Activated T-cell treated with anti-CD3 and anti-CD28 coated beads for 24 hours (primary cell): ENCODE measurements around the gene GRIA4.

Experiments
- DNase-seq: peaks from one replicate; pipeline ENCODE4 v3.0.0-alpha.2; 2020; ENCODE audit warnings: low read depth

Gene GRIA4

GRCh38 chr11:105923252-105923651, 313.4 kb downstream of the GRIA4 start:
- DNase-seq, result no peak

DNA sequence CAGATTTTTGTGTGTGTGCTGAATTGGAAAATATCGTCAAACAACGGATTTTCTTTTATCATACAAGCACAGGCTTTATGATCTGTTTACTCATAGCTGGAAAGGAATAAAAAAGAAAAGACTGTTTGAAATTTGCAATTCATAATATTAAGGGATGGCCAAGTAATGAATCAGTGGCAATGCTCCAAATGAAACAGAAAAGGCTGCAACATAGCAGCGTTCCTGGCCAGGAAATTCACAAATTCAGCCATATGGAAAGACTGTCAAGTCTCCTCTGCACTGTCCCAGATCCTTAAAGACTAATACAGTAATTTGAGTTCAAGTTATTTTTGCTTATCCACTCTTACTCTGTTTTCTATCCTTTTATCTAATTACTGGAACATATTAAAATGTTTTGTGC, 313.9 kb downstream of the GRIA4 start:
- no peak for DNase-seq

DNA sequence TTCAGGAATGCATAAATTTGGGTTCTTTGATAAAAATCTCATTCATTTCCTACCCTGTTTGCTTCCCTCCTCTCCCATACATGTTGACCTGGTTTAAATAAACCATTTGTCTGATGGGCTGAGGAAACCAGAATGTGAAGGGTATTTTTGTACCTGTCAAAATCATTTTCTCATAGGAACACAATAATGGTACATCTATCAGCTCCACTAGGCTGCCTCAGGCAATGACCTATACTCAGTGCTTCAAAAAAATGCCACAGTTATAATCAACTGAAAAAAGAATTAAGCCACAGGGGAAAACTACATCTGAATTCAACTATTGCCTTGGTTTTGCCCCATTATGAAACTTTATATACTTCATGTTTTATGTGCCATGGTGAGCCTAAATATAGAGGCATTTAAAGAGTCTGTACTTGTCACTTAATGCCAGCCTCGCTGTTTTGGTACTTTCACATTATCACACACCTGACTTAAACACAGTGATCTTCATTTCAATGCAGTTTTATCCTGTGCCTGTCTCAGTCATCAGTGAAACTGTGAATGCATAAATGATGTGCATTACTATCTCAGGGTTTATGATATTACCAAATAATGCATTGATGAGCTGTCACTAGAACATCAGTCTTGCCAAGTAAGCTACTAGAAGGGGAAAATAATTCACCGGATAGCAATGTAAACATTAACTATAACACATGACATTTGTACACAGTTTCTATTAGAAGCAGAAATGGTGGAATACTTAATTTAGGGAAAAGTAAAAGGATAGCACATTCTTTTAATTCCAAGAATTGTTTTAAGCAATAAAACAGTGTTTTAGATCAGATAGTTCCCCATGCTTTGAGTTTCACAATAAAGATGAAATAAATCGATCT, 319.4 kb downstream of the GRIA4 start:
- DNase-seq, result no peak

- no peak for DNase-seq
Observed at GRCh38 chr11:105933695-105934094, 323.8 kb downstream of the GRIA4 start.

- no peak for DNase-seq
Observed at GRCh38 chr11:105935791-105936190, 325.9 kb downstream of the GRIA4 start.

DNA sequence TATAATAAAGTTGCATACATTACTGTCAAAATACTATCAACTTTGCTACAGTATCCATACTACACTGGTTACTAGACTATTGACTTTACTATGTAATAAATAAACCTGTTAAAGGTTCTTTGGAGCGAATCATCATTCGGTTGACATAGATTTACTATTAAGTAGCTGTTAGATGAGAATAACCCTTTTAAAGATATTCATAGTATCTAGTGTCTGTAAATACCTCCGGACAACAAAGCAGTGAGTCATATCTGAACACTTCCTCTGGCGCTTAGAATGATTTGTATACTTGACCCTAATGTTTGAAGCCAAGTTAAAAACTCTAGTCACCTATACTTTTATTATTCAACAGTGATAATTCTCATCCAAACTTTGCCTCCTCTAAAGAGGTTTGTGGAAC, 327.5 kb downstream of the GRIA4 start:
- DNase-seq, result no peak

GRCh38 chr11:105937738-105938137, 327.9 kb downstream of the GRIA4 start:
- no peak for DNase-seq

DNA sequence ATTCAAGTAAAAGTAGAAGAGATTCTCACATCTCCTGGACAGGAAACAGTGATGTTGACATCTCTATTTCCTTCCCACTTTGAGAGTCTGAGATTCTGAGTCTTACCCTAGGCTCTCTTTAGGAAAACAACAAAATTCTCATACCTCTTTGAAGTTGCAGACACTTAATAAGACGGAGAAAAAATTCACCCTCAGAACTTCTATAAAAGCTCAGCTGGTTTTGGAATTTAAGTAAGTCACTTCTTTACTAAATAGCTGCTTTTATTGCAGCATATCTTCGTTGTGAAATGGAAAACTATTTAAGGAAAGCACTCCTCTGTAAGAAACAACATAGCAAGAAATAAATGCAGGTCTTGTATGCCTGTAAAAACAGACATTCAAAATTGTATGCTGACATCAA, 333.0 kb downstream of the GRIA4 start:
- no peak for DNase-seq

DNA sequence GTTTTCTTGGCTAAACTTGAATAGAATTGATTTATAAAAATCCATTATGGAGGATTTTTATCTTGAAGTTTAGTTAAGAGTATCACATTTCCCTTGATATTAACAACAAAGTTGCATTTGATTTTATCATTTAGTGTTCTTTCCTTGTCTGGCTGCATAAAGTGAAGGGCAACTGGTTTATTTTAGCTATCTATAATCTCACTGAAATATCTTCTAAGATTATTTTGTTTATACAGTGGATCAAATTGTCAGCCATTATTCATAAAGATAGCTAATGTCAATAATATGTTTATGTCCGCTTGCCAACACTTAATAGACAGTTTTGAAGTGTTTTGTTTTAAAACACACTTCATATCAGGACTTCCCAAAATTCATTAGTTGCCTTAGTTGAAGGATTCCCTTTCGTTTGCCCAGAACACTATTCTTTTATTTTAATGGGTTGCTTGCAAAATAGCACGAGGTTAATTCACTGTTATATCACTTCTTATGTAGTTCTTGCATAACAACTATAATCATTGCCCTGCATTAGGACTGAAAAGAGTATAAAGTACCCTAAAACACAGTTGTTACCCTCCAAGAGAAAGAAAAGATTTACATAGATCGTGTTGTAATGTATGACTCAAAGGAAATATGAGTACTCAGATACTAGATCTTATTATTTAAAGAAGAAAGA, 339.2 kb downstream of the GRIA4 start:
- DNase-seq, result no peak

- DNase-seq, result no peak
Observed at GRCh38 chr11:105953886-105954285, 344.0 kb downstream of the GRIA4 start.

DNA sequence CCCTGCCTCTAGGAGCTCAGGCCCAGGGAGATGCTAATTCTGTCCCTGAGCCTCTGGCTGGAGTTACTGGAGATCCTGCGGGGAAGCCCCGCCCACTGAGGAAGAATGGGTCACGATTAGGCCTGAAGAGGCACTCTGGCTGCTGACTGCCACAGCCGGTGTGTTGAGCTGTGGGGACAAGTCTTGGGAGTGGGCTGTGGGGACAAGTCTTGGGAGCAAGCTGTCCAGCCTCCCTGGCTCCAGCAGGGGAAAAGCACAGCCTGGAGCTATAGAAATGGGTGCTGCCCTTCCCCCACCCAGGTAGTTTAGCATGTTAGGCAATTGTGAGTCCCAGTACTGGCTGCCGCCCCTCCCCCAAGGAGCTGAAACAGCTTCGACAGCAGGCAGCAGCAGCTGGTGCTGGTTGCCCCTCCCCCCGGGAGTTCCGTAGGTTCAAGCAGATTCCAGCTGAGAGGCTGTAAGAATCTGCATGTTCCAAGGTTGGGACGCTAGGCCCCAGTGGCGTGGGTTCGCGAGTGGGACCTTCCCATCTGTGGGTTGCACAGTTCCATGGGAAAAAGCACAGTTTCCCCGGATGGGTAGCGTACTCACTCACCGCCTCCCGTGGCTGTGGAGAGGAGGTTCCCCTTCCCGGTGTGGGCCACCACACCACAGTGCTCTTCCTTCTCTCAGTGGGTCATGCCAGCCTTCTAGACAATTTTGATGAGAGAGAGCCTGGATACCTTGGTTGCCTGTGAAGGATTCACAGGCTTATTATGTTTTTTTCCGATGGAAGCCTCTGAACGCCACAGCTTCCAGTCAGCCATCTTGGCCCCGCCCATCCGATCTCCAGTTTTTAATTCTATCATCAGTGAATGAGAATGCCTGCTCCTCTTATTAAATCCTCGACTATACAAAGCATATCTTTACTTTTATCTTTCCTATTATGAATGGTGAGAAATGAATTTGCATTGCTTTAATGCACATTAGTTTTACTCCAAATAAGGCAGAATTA, 350.7 kb downstream of the GRIA4 start:
- DNase-seq, result no peak

- no peak for DNase-seq
Observed at GRCh38 chr11:105968021-105968697, 358.3 kb downstream of the GRIA4 start.

GRCh38 chr11:105969756-105970155, 359.9 kb downstream of the GRIA4 start:
- DNase-seq, result no peak

GRCh38 chr11:105975128-105975527, 365.3 kb downstream of the GRIA4 start:
- no peak for DNase-seq

DNA sequence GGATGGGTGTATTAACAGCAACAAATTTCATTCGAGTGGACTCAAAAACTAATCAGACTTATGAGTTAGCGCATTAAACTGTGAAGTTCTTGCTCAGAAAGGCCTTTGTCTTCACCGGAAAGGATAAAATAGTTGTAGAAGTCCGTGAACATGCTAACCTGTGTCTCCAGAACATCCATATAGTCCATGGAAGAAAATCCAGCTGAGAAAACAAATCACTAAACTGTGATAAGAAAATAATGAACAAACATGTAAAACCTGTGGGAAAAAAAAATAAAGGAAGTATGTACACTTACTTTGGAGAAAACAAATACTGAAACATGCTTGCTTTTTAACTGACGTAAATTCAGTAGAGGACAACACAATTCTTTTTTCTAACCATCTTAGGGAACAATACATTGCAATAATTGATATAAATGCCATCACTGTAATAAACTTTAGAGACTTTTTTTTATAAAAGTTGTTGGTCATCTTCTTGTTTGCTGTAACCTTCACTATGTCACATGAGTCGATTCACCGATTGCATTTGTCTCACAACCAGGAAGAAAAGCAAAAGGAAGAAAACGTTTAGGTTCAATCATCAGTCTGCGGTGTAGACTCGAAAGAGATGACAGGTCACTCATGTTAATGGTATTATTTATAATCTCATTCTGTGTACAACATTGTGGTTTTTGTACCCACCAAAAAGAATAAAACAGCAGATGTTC, 370.3 kb downstream of the GRIA4 start:
- DNase-seq, result no peak

- DNase-seq, result no peak
Observed at GRCh38 chr11:105986554-105986953, 376.7 kb downstream of the GRIA4 start.

DNA sequence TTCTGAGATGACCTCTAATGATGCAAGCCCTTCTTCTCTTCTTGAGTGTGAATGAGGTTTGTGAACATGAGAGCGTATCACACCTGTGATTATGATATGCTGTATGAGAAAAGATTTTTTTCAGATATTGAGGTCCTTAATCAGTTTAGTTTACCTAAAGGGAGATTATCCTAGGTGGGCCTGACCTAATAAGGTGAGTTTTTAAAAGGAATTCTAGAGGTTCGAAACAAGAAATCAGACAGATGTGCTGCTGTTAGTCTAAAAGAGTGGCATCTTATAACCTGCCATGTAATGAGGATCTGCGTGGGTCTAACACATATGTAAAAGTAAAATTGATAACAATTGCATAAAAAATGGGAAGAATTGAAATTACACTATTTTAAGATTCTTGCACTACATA, 378.3 kb downstream of the GRIA4 start:
- DNase-seq, result no peak

- no peak for DNase-seq
Observed at GRCh38 chr11:105989124-105989523, 379.3 kb downstream of the GRIA4 start.

- no peak for DNase-seq
Observed at GRCh38 chr11:105991888-105992287, 382.0 kb downstream of the GRIA4 start.

DNA sequence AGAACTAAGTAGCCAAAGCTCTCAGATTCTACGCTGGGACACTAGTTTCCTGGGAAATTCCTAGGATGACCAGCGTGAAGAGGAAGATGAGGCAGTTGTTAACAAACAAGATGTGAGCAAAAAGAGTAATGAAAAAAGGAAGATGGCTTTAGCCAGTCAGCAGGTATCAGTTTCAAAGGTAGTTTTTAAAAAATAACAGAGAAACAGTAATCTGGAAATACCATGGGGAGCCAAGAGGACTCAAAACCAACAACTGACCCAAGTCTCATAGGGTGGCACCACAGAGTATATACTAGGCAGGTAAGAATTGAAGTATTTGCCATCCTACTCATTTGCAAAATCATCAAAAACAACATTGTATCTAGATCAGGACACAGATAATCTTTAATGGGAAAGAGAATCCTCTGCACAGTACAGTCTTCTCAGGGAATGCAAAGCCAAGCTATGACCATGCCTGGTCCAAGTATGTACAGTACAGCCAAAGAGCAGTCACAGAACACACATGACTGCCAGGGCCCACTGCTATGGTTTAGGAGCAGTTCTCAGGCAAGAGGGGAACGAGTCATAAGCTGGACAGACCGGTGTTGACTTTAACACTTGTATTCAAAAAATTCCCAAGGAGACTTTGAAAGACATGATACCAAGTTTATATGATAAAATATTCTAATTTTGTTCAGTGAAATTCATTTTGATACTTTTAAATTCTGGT, 391.6 kb downstream of the GRIA4 start:
- no peak for DNase-seq
